Measurements from ENCODE around the gene PDZD4.

PDZD4 gene

GRCh38 chrX:153844509-153845082 lies 14.3 kb upstream of the PDZD4 start:
- no peak overlapping the region for H3K27ac ChIP-seq (ENCODE audit: low read depth, low read length, poor library complexity, severe bottlenecking)
- H3K9ac ChIP-seq (ENCODE audit: low read length), result no peak overlapping the region
- no peak overlapping the region for H2AFZ ChIP-seq (ENCODE audit: low read length)
- no peak overlapping the region for H3K4me2 ChIP-seq (ENCODE audit: low read length)
- H3K9me2 ChIP-seq (ENCODE audit: low read depth, low read length), result no peaks in the 10 kb centered on the region
- H3K4me1 ChIP-seq (ENCODE audit: insufficient read depth, low read length, severe bottlenecking), result no peaks in the 10 kb centered on the region
- no peaks in the 10 kb centered on the region for H3K27me3 ChIP-seq (ENCODE audit: insufficient read depth, low read length)
- H3K79me2 ChIP-seq (ENCODE audit: insufficient read depth, low read length), result no peaks in the 10 kb centered on the region
- no peaks in the 10 kb centered on the region for H3F3A ChIP-seq (ENCODE audit: insufficient read depth, low read length)
- H3K4me3 ChIP-seq (ENCODE audit: low read depth, low read length, poor library complexity, severe bottlenecking), result no peak overlapping the region
- H4K20me1 ChIP-seq (ENCODE audit: insufficient read depth, low read length), result no peaks in the 10 kb centered on the region
- no peaks in the 10 kb centered on the region for H3K36me3 ChIP-seq (ENCODE audit: insufficient read depth, low read length)
- H3K9me3 ChIP-seq (ENCODE audit: low read length), result no peaks in the 10 kb centered on the region
- TF ChIP-seq EZH2 (IDR thresholded peaks at IDR 0.05; ENCODE audit: borderline replicate concordance, low read length) (no peak), CTCF (IDR thresholded peaks at IDR 0.05; ENCODE audit: low read length) (no peak)

- Histone ChIP-seq H3K27me3 (ENCODE audit: insufficient read depth, low read length) (no peaks in the 10 kb centered on the region), H3K4me1 (ENCODE audit: insufficient read depth, low read length, severe bottlenecking) (no peaks in the 10 kb centered on the region), H3F3A (ENCODE audit: insufficient read depth, low read length) (no peaks in the 10 kb centered on the region), H3K9ac (ENCODE audit: low read length) (no peak overlapping the region), H3K4me2 (ENCODE audit: low read length) (no peak overlapping the region), H3K27ac (ENCODE audit: low read depth, low read length, poor library complexity, severe bottlenecking) (no peak overlapping the region), H3K9me3 (ENCODE audit: low read length) (no peaks in the 10 kb centered on the region), H4K20me1 (ENCODE audit: insufficient read depth, low read length) (no peaks in the 10 kb centered on the region), H2AFZ (ENCODE audit: low read length) (no peak overlapping the region), H3K79me2 (ENCODE audit: insufficient read depth, low read length) (no peaks in the 10 kb centered on the region), H3K9me2 (ENCODE audit: low read depth, low read length) (no peaks in the 10 kb centered on the region), H3K4me3 (ENCODE audit: low read depth, low read length, poor library complexity, severe bottlenecking) (no peak overlapping the region), H3K36me3 (ENCODE audit: insufficient read depth, low read length) (no peaks in the 10 kb centered on the region)
- TF ChIP-seq EZH2 (IDR thresholded peaks at IDR 0.05; ENCODE audit: borderline replicate concordance, low read length) (no peak), CTCF (IDR thresholded peaks at IDR 0.05; ENCODE audit: low read length) (no peak)
These were observed 6.6 kb upstream of the PDZD4 start for GRCh38 chrX:153836921-153837320.

GRCh38 chrX:153832728-153833127 lies 2.4 kb upstream of the PDZD4 start:
- Histone ChIP-seq H3F3A (ENCODE audit: insufficient read depth, low read length) (no peaks in the 10 kb centered on the region), H3K9me2 (ENCODE audit: low read depth, low read length) (no peaks in the 10 kb centered on the region), H3K27me3 (ENCODE audit: insufficient read depth, low read length) (no peaks in the 10 kb centered on the region), H3K4me3 (ENCODE audit: low read depth, low read length, poor library complexity, severe bottlenecking) (no peak overlapping the region), H3K9ac (ENCODE audit: low read length) (no peak overlapping the region), H3K4me2 (ENCODE audit: low read length) (no peak overlapping the region), H3K36me3 (ENCODE audit: insufficient read depth, low read length) (no peaks in the 10 kb centered on the region), H3K27ac (ENCODE audit: low read depth, low read length, poor library complexity, severe bottlenecking) (no peak overlapping the region), H3K4me1 (ENCODE audit: insufficient read depth, low read length, severe bottlenecking) (no peaks in the 10 kb centered on the region), H4K20me1 (ENCODE audit: insufficient read depth, low read length) (no peaks in the 10 kb centered on the region), H3K9me3 (ENCODE audit: low read length) (no peaks in the 10 kb centered on the region), H3K79me2 (ENCODE audit: insufficient read depth, low read length) (no peaks in the 10 kb centered on the region), H2AFZ (ENCODE audit: low read length) (no peak overlapping the region)
- TF ChIP-seq CTCF (IDR thresholded peaks at IDR 0.05; ENCODE audit: low read length), result no peak
- no peak for TF ChIP-seq EZH2 (IDR thresholded peaks at IDR 0.05; ENCODE audit: borderline replicate concordance, low read length)
